Measurements from ENCODE around the gene MRM3.

Gene MRM3

GRCh38 chr17:826778-827177, 44.6 kb downstream of the MRM3 start:
- TF ChIP-seq SIN3A (IDR thresholded peaks at IDR 0.05; ENCODE audit: borderline replicate concordance, insufficient read depth, low read length), result no peak
- TF ChIP-seq, protein P1, sequence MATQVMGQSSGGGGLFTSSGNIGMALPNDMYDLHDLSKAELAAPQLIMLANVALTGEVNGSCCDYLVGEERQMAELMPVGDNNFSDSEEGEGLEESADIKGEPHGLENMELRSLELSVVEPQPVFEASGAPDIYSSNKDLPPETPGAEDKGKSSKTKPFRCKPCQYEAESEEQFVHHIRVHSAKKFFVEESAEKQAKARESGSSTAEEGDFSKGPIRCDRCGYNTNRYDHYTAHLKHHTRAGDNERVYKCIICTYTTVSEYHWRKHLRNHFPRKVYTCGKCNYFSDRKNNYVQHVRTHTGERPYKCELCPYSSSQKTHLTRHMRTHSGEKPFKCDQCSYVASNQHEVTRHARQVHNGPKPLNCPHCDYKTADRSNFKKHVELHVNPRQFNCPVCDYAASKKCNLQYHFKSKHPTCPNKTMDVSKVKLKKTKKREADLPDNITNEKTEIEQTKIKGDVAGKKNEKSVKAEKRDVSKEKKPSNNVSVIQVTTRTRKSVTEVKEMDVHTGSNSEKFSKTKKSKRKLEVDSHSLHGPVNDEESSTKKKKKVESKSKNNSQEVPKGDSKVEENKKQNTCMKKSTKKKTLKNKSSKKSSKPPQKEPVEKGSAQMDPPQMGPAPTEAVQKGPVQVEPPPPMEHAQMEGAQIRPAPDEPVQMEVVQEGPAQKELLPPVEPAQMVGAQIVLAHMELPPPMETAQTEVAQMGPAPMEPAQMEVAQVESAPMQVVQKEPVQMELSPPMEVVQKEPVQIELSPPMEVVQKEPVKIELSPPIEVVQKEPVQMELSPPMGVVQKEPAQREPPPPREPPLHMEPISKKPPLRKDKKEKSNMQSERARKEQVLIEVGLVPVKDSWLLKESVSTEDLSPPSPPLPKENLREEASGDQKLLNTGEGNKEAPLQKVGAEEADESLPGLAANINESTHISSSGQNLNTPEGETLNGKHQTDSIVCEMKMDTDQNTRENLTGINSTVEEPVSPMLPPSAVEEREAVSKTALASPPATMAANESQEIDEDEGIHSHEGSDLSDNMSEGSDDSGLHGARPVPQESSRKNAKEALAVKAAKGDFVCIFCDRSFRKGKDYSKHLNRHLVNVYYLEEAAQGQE (IDR thresholded peaks at IDR 0.05; ENCODE audit: insufficient read depth in 1 of 2, low read depth in 2 of 2, low read length in 2 of 2), result no peak
- no peak for TF ChIP-seq TAF1 (IDR thresholded peaks at IDR 0.05; ENCODE audit: borderline replicate concordance, insufficient read depth, low read length)
- TF ChIP-seq POLR2AphosphoS5 (IDR thresholded peaks at IDR 0.05; ENCODE audit: low read depth, low read length), result no peak
- no peak for TF ChIP-seq FOXP2 (optimal IDR thresholded peaks at IDR 0.05; ENCODE audit: borderline replicate concordance, extremely low read depth, extremely low read length, insufficient read depth)

- no peak for TF ChIP-seq SIN3A (IDR thresholded peaks at IDR 0.05; ENCODE audit: borderline replicate concordance, insufficient read depth, low read length)
Measured at GRCh38 chr17:828761-829160, 46.6 kb downstream of the MRM3 start.

- TF ChIP-seq, protein P1 (IDR thresholded peaks at IDR 0.05; ENCODE audit: insufficient read depth in 1 of 2, low read depth in 2 of 2, low read length in 2 of 2), result no peak
- TF ChIP-seq FOXP2 (optimal IDR thresholded peaks at IDR 0.05; ENCODE audit: borderline replicate concordance, extremely low read depth, extremely low read length, insufficient read depth), result no peak
- no peak for TF ChIP-seq POLR2AphosphoS5 (IDR thresholded peaks at IDR 0.05; ENCODE audit: low read depth, low read length)
- TF ChIP-seq SIN3A (IDR thresholded peaks at IDR 0.05; ENCODE audit: borderline replicate concordance, insufficient read depth, low read length), result no peak
- TF ChIP-seq TAF1 (IDR thresholded peaks at IDR 0.05; ENCODE audit: borderline replicate concordance, insufficient read depth, low read length), result no peak
Measured at GRCh38 chr17:830381-830780, 48.2 kb downstream of the MRM3 start.

GRCh38 chr17:830950-831349, 48.8 kb downstream of the MRM3 start:
- TF ChIP-seq, protein P1 (IDR thresholded peaks at IDR 0.05; ENCODE audit: insufficient read depth in 1 of 2, low read depth in 2 of 2, low read length in 2 of 2), result no peak
- no peak for TF ChIP-seq POLR2AphosphoS5 (IDR thresholded peaks at IDR 0.05; ENCODE audit: low read depth, low read length)

DNA sequence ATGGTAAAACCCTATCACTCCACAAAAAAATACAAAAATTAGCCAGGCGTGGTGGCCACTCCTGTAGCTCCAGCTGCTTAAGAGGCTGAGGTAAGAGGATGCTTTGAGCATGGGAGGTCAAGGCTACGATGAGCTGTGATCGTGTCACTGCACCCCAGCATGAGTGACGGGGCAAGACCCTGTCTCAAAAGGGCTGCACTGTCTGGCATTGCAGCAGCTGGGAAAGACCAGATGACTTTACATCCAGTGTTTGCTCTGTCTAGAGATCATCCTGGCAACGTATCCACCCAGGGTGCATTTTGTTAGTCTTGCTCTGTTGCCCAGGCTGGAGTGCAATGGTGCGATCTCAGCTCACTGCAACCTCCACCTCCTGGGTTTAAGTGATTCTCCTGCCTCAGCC, 52.0 kb downstream of the MRM3 start:
- TF ChIP-seq, protein P1 (IDR thresholded peaks at IDR 0.05; ENCODE audit: insufficient read depth in 1 of 2, low read depth in 2 of 2, low read length in 2 of 2), result no peak
- no peak for TF ChIP-seq SIN3A (IDR thresholded peaks at IDR 0.05; ENCODE audit: borderline replicate concordance, insufficient read depth, low read length)
- TF ChIP-seq FOXP2 (optimal IDR thresholded peaks at IDR 0.05; ENCODE audit: borderline replicate concordance, extremely low read depth, extremely low read length, insufficient read depth), result no peak
- no peak for TF ChIP-seq POLR2AphosphoS5 (IDR thresholded peaks at IDR 0.05; ENCODE audit: low read depth, low read length)
- TF ChIP-seq TAF1 (IDR thresholded peaks at IDR 0.05; ENCODE audit: borderline replicate concordance, insufficient read depth, low read length), result no peak
